GM12878 (cell line): ENCODE results near the gene TMEM178A. TPM values are rescaled to one million over a fixed set of nuclear protein-coding genes. Genes with fewer than 3 reads are reported as not detected.

Experiments
- ATAC-seq: fragments of 200-7000 bp; cut with Tn5 transposase; 3 replicates; pipeline ENCODE4 v1.9.1; 2020; ENCODE audit warnings: mild to moderate bottlenecking, moderate library complexity
- BruUV-seq: library from RNA; stranded (reverse); fragments of 400-500 nt; replicated peaks from 2 replicates; lab custom pipeline; 2021; lab: Mats Ljungman, UMichigan
- CTCF ChIA-PET: fragments of 300-600 bp; sonication (Branson Sonifier 250); formaldehyde crosslinking; extraction: SDS; loops from one replicate; lab custom pipeline; 2021; ENCODE audit warnings: inconsistent platforms; lab: Yijun Ruan, JAX
- POLR2A ChIA-PET: fragments of 350-600 bp; formaldehyde crosslinking; extraction: SDS; loops from one replicate; lab custom pipeline; 2021; ENCODE audit warnings: inconsistent platforms; lab: Charles Lee
- RAD21 ChIA-PET: fragments of 300-600 bp; sonication (Branson Sonifier 250); formaldehyde crosslinking; loops from one replicate; lab custom pipeline; 2023; ENCODE audit warnings: antibody characterized with exemption; ENCODE audit not compliant: unreplicated experiment; lab: Charles Lee
- SMC1A ChIA-PET: fragments of 300-600 bp; sonication (Branson Sonifier 250); formaldehyde crosslinking; loops from one replicate; lab custom pipeline; 2023; ENCODE audit not compliant: unreplicated experiment, uncharacterized antibody; lab: Charles Lee
- DNase-seq: peaks from one replicate; pipeline ENCODE4 v3.0.0-alpha.2; 2011; ENCODE audit warnings: low read depth, low spot score
- FAIRE-seq: peaks from 3 replicates; lab custom pipeline; 2011; peaks lifted over from hg19 to GRCh38; lab: Jason Lieb, UNC
- H2AFZ ChIP-seq: 2 replicates; pipeline ENCODE4 v1.6.0; 2011; ENCODE audit warnings: low read depth, low read length, control low read depth; ENCODE audit not compliant: control insufficient read depth
- H3K27ac ChIP-seq: 2 replicates; pipeline ENCODE4 v1.5.1; 2011; ENCODE audit warnings: control low read depth; ENCODE audit not compliant: control insufficient read depth, insufficient read depth
- H3K27me3 ChIP-seq, 2 experiments: replicated peaks in 1 of 2; 2 replicates each; pipeline versions ENCODE4 v1.6.0 to v1.6.1; 2011; ENCODE audit warnings: low read length in 1 of 2; ENCODE audit not compliant: control insufficient read depth in 2 of 2, insufficient read depth in 2 of 2
- H3K36me3 ChIP-seq, 2 experiments: 2 replicates each; pipeline ENCODE4 v1.5.1; 2011; ENCODE audit warnings: low read length in 1 of 2; ENCODE audit not compliant: control insufficient read depth in 2 of 2, insufficient read depth in 2 of 2
- H3K4me1 ChIP-seq: 2 replicates; pipeline ENCODE4 v1.6.1; 2011; ENCODE audit warnings: mild to moderate bottlenecking, low read length, moderate library complexity, mixed read lengths; ENCODE audit not compliant: control insufficient read depth, insufficient read depth
- H3K4me2 ChIP-seq: 2 replicates; pipeline ENCODE4 v1.6.0; 2011; ENCODE audit warnings: control low read depth; ENCODE audit not compliant: control insufficient read depth, insufficient read depth
- H3K4me3 ChIP-seq: fragments of 200-600 bp; sonication (generic); 2 replicates; pipeline ENCODE4 v1.5.1; 2016
- H3K79me2 ChIP-seq: 2 replicates; pipeline ENCODE4 v1.6.0; 2011; ENCODE audit warnings: low read length; ENCODE audit not compliant: control insufficient read depth, insufficient read depth
- H3K9ac ChIP-seq: 2 replicates; pipeline ENCODE4 v1.8.0; 2011; ENCODE audit warnings: low read length, control low read depth, mixed read lengths; ENCODE audit not compliant: control insufficient read depth, insufficient read depth
- H3K9me3 ChIP-seq: replicated peaks from 3 replicates; pipeline ENCODE4 v1.5.1; 2011; ENCODE audit warnings: mild to moderate bottlenecking, low read length; ENCODE audit not compliant: control insufficient read depth, insufficient read depth
- H4K20me1 ChIP-seq: 2 replicates; pipeline ENCODE4 v1.6.0; 2011; ENCODE audit not compliant: control insufficient read depth, insufficient read depth
- POLR2A ChIP-seq: IDR thresholded peaks from 2 replicates; pipeline ENCODE4 v1.6.1; 2011; ENCODE audit warnings: low read depth, mild to moderate bottlenecking, low read length
- YY1 ChIP-seq: IDR thresholded peaks from 2 replicates; pipeline ENCODE4 v1.6.1; 2011; ENCODE audit warnings: low read depth, mild to moderate bottlenecking, low read length
- WGBS: methylation state at CpG from one replicate; pipeline ENCODE4 v1.1.6; 2016; ENCODE audit warnings: low lambda C conversion rate; ENCODE audit not compliant: insufficient replicate concordance, insufficient coverage; ENCODE audit errors: missing lambda C conversion rate; 5-methylcytosine and 5-hydroxymethylcytosine counted together
- in situ Hi-C: fragments of 300-500 bp; cut with MboI; formaldehyde crosslinking; loops from 9 replicates; pipeline ENCODE4 v1.14.3; 2018; ENCODE audit warnings: mixed read lengths
- intact Hi-C: fragments of 100-400 bp; cut with micrococcal nuclease; formaldehyde crosslinking; loops from one replicate; pipeline ENCODE4 v1.14.2; 2022; ENCODE audit not compliant: unreplicated experiment
- polyA plus RNA-seq, 11 experiments: library from polyadenylated mRNA; depleted of rRNA in 4 of 11; unstranded in 6 of 11; stranded (reverse) in 5 of 11; fragments of >200 nt; fragmentation: Nextera tagmentation in 4 of 11; fragmentation: Illumina TruSeq in 1 of 11; extraction: Ambion mirVana in 4 of 11; extraction: Trizol in 1 of 11; gene quantifications; 1 replicate in 1 of 11; 2 replicates in 10 of 11; pipeline versions ENCODE4 v1.2.1 to v1.2.3, GENCODE V29; 2011 to 2016; ENCODE audit warnings: inconsistent platforms in 2 of 11, missing spikeins in 2 of 11, low read depth in 1 of 11
- total RNA-seq, 4 experiments: library from RNA; depleted of rRNA in 3 of 4; stranded (reverse); fragments of >200 nt in 3 of 4; fragmentation: Illumina TruSeq in 1 of 4; extraction: Trizol in 1 of 4; gene quantifications; 2 replicates each; pipeline versions ENCODE4 v1.2.1 to v1.2.3, GENCODE V29; 2013 to 2021
- TF ChIP-seq, protein P1 (sequence below): IDR thresholded peaks from 2 replicates; pipeline ENCODE4 v1.6.1; 2012; ENCODE audit warnings: mild to moderate bottlenecking, low read depth, low read length

Gene TMEM178A
- total and polyA plus RNA-seq, 10 of the 15 experiments (the other 5 are each of a cell fraction or from before 2014, with no cell fraction given): not detected

DNA sequence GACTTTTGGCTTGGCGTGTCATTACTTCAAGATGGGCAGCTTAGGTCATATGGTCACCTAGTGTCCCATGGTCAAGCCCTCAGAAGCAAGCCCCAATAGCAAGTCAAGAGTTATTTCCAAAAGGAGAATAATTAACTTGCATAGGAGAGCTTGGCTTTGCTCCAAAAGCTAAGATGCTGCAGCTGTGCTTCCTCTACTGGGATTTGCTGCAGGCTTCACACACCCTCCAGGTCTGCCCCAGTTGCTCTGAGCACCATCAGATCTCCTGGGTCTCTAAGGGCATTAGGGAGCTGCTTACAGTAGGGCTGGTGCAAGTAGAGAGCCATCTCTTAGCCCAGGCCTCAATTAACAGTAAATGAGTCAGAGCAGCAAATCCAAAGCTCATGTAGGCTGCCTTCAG is 66.8 kb downstream of the TMEM178A start:
- H3K27ac ChIP-seq: no peak overlapping the region
- H3K9ac ChIP-seq: no peak overlapping the region
- SMC1A ChIA-PET: interaction anchor here (6.7 kb wide), 1 partner anchor 354 kb away, joined by 63 read pairs; no protein-coding TSS in a partner anchor
- no peak overlapping the region for H2AFZ ChIP-seq
- no peak for TF ChIP-seq YY1
- TF ChIP-seq, protein P1, sequence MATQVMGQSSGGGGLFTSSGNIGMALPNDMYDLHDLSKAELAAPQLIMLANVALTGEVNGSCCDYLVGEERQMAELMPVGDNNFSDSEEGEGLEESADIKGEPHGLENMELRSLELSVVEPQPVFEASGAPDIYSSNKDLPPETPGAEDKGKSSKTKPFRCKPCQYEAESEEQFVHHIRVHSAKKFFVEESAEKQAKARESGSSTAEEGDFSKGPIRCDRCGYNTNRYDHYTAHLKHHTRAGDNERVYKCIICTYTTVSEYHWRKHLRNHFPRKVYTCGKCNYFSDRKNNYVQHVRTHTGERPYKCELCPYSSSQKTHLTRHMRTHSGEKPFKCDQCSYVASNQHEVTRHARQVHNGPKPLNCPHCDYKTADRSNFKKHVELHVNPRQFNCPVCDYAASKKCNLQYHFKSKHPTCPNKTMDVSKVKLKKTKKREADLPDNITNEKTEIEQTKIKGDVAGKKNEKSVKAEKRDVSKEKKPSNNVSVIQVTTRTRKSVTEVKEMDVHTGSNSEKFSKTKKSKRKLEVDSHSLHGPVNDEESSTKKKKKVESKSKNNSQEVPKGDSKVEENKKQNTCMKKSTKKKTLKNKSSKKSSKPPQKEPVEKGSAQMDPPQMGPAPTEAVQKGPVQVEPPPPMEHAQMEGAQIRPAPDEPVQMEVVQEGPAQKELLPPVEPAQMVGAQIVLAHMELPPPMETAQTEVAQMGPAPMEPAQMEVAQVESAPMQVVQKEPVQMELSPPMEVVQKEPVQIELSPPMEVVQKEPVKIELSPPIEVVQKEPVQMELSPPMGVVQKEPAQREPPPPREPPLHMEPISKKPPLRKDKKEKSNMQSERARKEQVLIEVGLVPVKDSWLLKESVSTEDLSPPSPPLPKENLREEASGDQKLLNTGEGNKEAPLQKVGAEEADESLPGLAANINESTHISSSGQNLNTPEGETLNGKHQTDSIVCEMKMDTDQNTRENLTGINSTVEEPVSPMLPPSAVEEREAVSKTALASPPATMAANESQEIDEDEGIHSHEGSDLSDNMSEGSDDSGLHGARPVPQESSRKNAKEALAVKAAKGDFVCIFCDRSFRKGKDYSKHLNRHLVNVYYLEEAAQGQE: no peak
- TF ChIP-seq POLR2A: peak; percentile 13; the same call in 1 of the 2 replicates
- H3K9me3 ChIP-seq: no peaks in the 10 kb centered on the region
- H3K36me3 ChIP-seq: peaks cover 2 to 14% of the 10 kb centered on the region in 2 experiments
- H3K79me2 ChIP-seq: no peaks in the 10 kb centered on the region
- 100% methylated on average over 1 of the region's 1 CpG for WGBS
- no TSS peak for BruUV-seq
- H3K4me2 ChIP-seq: no peak overlapping the region
- FAIRE-seq (no peak), ATAC-seq (no peak), DNase-seq (no peak)
- no peaks in the 10 kb centered on the region for H4K20me1 ChIP-seq
- in situ Hi-C loops (loop anchor here (25.0 kb wide), 1 partner anchor 670 kb away; no protein-coding TSS in a partner anchor), intact Hi-C loops (loop anchor here (5.0 kb wide), 1 partner anchor 665 kb away; no protein-coding TSS in a partner anchor)
- POLR2A ChIA-PET: no interaction called here
- H3K27me3 ChIP-seq: no peaks in the 10 kb centered on the region
- no peaks in the 10 kb centered on the region for H3K4me1 ChIP-seq
- CTCF ChIA-PET: interaction anchor here (0.8 to 8.2 kb wide), 6 partner anchors 10 to 353 kb away, joined by 3 to 145 read pairs (median 13); no protein-coding TSS in a partner anchor
- RAD21 ChIA-PET: no interaction called here
- H3K4me3 ChIP-seq: no peak overlapping the region
